ENCODE results near the gene LDLRAD3.

The LDLRAD3 gene

GRCh38 chr11:35946766-35947165, 2.9 kb downstream of the LDLRAD3 start:
- CTCF ChIA-PET: interaction anchor here (0.7 kb wide), 1 partner anchor 1664 kb away, joined by 4 read pairs; no protein-coding TSS in a partner anchor
- TF ChIP-seq TARDBP (IDR thresholded peaks at IDR 0.05) (no peak), LEF1 (IDR thresholded peaks at IDR 0.05; ENCODE audit: borderline replicate concordance) (no peak), FOXM1 (IDR thresholded peaks at IDR 0.05; ENCODE audit: borderline replicate concordance) (no peak), ELF4 (IDR thresholded peaks at IDR 0.05) (no peak), FOXA1 (IDR thresholded peaks at IDR 0.05) (no peak), BHLHE40 (IDR thresholded peaks at IDR 0.05; ENCODE audit: borderline replicate concordance) (no peak), HDGF (IDR thresholded peaks at IDR 0.05; ENCODE audit: borderline replicate concordance) (no peak), L3MBTL2 (conservative IDR thresholded peaks at IDR 0.05) (no peak), FOXK2 (IDR thresholded peaks at IDR 0.05) (no peak), NFRKB (IDR thresholded peaks at IDR 0.05) (no peak), CTBP1 (IDR thresholded peaks at IDR 0.05; ENCODE audit: borderline replicate concordance) (no peak), ZNF384 (IDR thresholded peaks at IDR 0.05) (no peak), SUZ12 (IDR thresholded peaks at IDR 0.05) (no peak), SP1 (IDR thresholded peaks at IDR 0.05) (no peak), PKNOX1 (IDR thresholded peaks at IDR 0.05) (no peak), ARNT (IDR thresholded peaks at IDR 0.05) (no peak)
- no peak for DNase-seq (ENCODE audit: extremely low spot score)
- POLR2A ChIA-PET: no interaction called here

GRCh38 chr11:35947437-35947836, 3.6 kb downstream of the LDLRAD3 start:
- POLR2A ChIA-PET: no interaction called here

GRCh38 chr11:35949242-35949641, 5.4 kb downstream of the LDLRAD3 start:
- POLR2A ChIA-PET: no interaction called here
- no peak for DNase-seq (ENCODE audit: extremely low spot score)
- TF ChIP-seq SUZ12 (IDR thresholded peaks at IDR 0.05) (no peak), L3MBTL2 (conservative IDR thresholded peaks at IDR 0.05) (no peak), ZNF384 (IDR thresholded peaks at IDR 0.05) (no peak), FOXA1 (IDR thresholded peaks at IDR 0.05) (no peak), CTBP1 (IDR thresholded peaks at IDR 0.05; ENCODE audit: borderline replicate concordance) (no peak), ELF4 (IDR thresholded peaks at IDR 0.05) (no peak), TARDBP (IDR thresholded peaks at IDR 0.05) (no peak)
- CTCF ChIA-PET: no interaction called here

More at GRCh38 chr11:35947437-35947836, 3.6 kb downstream of the LDLRAD3 start:
- CTCF ChIA-PET: interaction anchor here (0.7 kb wide), 1 partner anchor 1664 kb away, joined by 4 read pairs; no protein-coding TSS in a partner anchor
- DNase-seq (ENCODE audit: extremely low spot score): no peak
- TF ChIP-seq FOXA1 (IDR thresholded peaks at IDR 0.05) (no peak), SUZ12 (IDR thresholded peaks at IDR 0.05) (no peak), SP1 (IDR thresholded peaks at IDR 0.05) (no peak), ELF4 (IDR thresholded peaks at IDR 0.05) (no peak), LEF1 (IDR thresholded peaks at IDR 0.05; ENCODE audit: borderline replicate concordance) (no peak), ARNT (IDR thresholded peaks at IDR 0.05) (no peak), FOXM1 (IDR thresholded peaks at IDR 0.05; ENCODE audit: borderline replicate concordance) (no peak), PKNOX1 (IDR thresholded peaks at IDR 0.05) (no peak), ZNF384 (IDR thresholded peaks at IDR 0.05) (no peak)

- DNase-seq (ENCODE audit: extremely low spot score): no peak
- ChIA-PET POLR2A (no interaction called here), CTCF (no interaction called here)
- TF ChIP-seq BHLHE40 (IDR thresholded peaks at IDR 0.05; ENCODE audit: borderline replicate concordance) (no peak), HDGF (IDR thresholded peaks at IDR 0.05; ENCODE audit: borderline replicate concordance) (no peak), FOXM1 (IDR thresholded peaks at IDR 0.05; ENCODE audit: borderline replicate concordance) (no peak), ZNF384 (IDR thresholded peaks at IDR 0.05) (no peak), SUZ12 (IDR thresholded peaks at IDR 0.05) (no peak), CTBP1 (IDR thresholded peaks at IDR 0.05; ENCODE audit: borderline replicate concordance) (no peak), NFRKB (IDR thresholded peaks at IDR 0.05) (no peak), SP1 (IDR thresholded peaks at IDR 0.05) (no peak), TARDBP (IDR thresholded peaks at IDR 0.05) (no peak), FOXA1 (IDR thresholded peaks at IDR 0.05) (no peak), LEF1 (IDR thresholded peaks at IDR 0.05; ENCODE audit: borderline replicate concordance) (no peak), ARNT (IDR thresholded peaks at IDR 0.05) (no peak), PKNOX1 (IDR thresholded peaks at IDR 0.05) (no peak), FOXK2 (IDR thresholded peaks at IDR 0.05) (no peak), L3MBTL2 (conservative IDR thresholded peaks at IDR 0.05) (no peak), ELF4 (IDR thresholded peaks at IDR 0.05) (no peak)
Measured at GRCh38 chr11:35950082-35950481, 6.2 kb downstream of the LDLRAD3 start.

GRCh38 chr11:35951680-35952079, 7.8 kb downstream of the LDLRAD3 start:
- ChIA-PET CTCF (no interaction called here), POLR2A (no interaction called here)
- TF ChIP-seq PKNOX1 (IDR thresholded peaks at IDR 0.05) (0 out of 2 replicates have a peak, but pooled peaks have one; percentile 14), FOXA1 (IDR thresholded peaks at IDR 0.05) (no peak)
- no peak for DNase-seq (ENCODE audit: extremely low spot score)

GRCh38 chr11:35953081-35953760, 9.4 kb downstream of the LDLRAD3 start:
- ChIA-PET CTCF (no interaction called here), POLR2A (no interaction called here)
- TF ChIP-seq ELF4 (IDR thresholded peaks at IDR 0.05) (no peak), NFRKB (IDR thresholded peaks at IDR 0.05) (no peak), FOXM1 (IDR thresholded peaks at IDR 0.05; ENCODE audit: borderline replicate concordance) (no peak), LEF1 (IDR thresholded peaks at IDR 0.05; ENCODE audit: borderline replicate concordance) (no peak), HDGF (IDR thresholded peaks at IDR 0.05; ENCODE audit: borderline replicate concordance) (no peak), BHLHE40 (IDR thresholded peaks at IDR 0.05; ENCODE audit: borderline replicate concordance) (no peak), TARDBP (IDR thresholded peaks at IDR 0.05) (no peak), ARNT (IDR thresholded peaks at IDR 0.05) (no peak), FOXA1 (IDR thresholded peaks at IDR 0.05) (no peak), FOXK2 (IDR thresholded peaks at IDR 0.05) (no peak), SP1 (IDR thresholded peaks at IDR 0.05) (no peak), PKNOX1 (IDR thresholded peaks at IDR 0.05) (no peak), L3MBTL2 (conservative IDR thresholded peaks at IDR 0.05) (no peak), CTBP1 (IDR thresholded peaks at IDR 0.05; ENCODE audit: borderline replicate concordance) (no peak), SUZ12 (IDR thresholded peaks at IDR 0.05) (no peak)
- DNase-seq (ENCODE audit: extremely low spot score): no peak

Data from HEK293T (cell line).